ENCODE data around the gene GRM7. TPM values are rescaled to one million over a fixed set of nuclear protein-coding genes. Genes with fewer than 3 reads are reported as not detected.
A peak's percentile ranks its signal among the peaks of the same experiment; 100 is the strongest.

Gene GRM7
- total and polyA plus RNA-seq, 2 donors (not counting 1 experiment from before 2014, with no cell fraction given): not detected

DNA sequence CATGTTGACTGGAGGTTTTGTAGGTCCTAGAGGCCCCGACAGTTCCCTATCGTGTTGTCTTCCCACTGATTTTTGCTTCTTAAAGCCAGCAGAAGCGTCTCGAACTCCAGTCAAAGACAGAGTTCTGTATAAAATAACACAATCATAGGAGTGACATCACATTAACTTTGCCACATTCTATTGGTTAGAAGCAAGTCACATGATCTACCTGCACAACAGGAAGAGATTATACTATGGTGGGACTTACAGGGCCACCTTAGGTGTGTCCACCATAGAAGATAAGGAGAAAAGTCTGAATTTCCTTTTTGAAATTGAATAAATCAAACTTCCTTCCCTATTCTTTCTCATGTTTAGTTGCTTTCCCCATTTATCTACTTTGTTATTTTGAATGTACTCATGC lies 365.5 kb downstream of the GRM7 start:
- Mint-ChIP-seq H3K9me3 (ENCODE audit: insufficient read depth) (no peaks in the 10 kb centered on the region), H3K27me3 (no peaks in the 10 kb centered on the region), H3K4me3 (no peak overlapping the region), H3K27ac (no peak overlapping the region), H3K4me1 (no peaks in the 10 kb centered on the region)
- no peak overlapping the region for H3K9ac ChIP-seq (ENCODE audit: low read length)
- H4K20me1 ChIP-seq (ENCODE audit: control insufficient read depth, insufficient read depth, low read length, poor library complexity, severe bottlenecking): no peaks in the 10 kb centered on the region
- H2AFZ ChIP-seq (ENCODE audit: insufficient read depth, low read depth, low read length, poor library complexity, severe bottlenecking): no peak overlapping the region
- no peak for TF ChIP-seq EZH2 (IDR thresholded peaks at IDR 0.05; ENCODE audit: borderline replicate concordance, insufficient read depth, low read depth, low read length, poor library complexity, severe bottlenecking)
- TF ChIP-seq, protein P1, sequence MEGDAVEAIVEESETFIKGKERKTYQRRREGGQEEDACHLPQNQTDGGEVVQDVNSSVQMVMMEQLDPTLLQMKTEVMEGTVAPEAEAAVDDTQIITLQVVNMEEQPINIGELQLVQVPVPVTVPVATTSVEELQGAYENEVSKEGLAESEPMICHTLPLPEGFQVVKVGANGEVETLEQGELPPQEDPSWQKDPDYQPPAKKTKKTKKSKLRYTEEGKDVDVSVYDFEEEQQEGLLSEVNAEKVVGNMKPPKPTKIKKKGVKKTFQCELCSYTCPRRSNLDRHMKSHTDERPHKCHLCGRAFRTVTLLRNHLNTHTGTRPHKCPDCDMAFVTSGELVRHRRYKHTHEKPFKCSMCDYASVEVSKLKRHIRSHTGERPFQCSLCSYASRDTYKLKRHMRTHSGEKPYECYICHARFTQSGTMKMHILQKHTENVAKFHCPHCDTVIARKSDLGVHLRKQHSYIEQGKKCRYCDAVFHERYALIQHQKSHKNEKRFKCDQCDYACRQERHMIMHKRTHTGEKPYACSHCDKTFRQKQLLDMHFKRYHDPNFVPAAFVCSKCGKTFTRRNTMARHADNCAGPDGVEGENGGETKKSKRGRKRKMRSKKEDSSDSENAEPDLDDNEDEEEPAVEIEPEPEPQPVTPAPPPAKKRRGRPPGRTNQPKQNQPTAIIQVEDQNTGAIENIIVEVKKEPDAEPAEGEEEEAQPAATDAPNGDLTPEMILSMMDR (IDR thresholded peaks at IDR 0.05): no peak
- H3K27me3 ChIP-seq (replicated peaks in 1 of 4; ENCODE audit: control extremely low read depth in 1 of 4, control insufficient read depth in 3 of 4, insufficient read depth in 4 of 4, low read length in 3 of 4): no peaks in the 10 kb centered on the region
- no peaks in the 10 kb centered on the region for H3K79me2 ChIP-seq (ENCODE audit: control insufficient read depth, insufficient read depth, low read length)
- CTCF ChIA-PET: no interaction called here
- H3K36me3 ChIP-seq (replicated peaks in 1 of 2; ENCODE audit: control extremely low read depth in 1 of 2, control insufficient read depth in 1 of 2, extremely low read depth in 1 of 2, insufficient read depth in 2 of 2, low read length in 1 of 2): no peaks in the 10 kb centered on the region
- H3K4me2 ChIP-seq (replicated peaks; ENCODE audit: low read depth, low read length, poor library complexity, severe bottlenecking): no peak overlapping the region
- H3K9me3 ChIP-seq (ENCODE audit: control extremely low read depth in 1 of 3, control insufficient read depth in 2 of 3, insufficient read depth in 1 of 3, low read length in 2 of 3): no peaks in the 10 kb centered on the region
- intact Hi-C loops (cut with micrococcal nuclease): no loop called here
- no peak for DNase-seq
- WGBS (ENCODE audit: insufficient coverage): 100% methylated on average over 1 of the region's 4 CpGs
- POLR2A ChIA-PET: no interaction called here
- ATAC-seq (ENCODE audit: low read depth): no peak
- H3K4me1 ChIP-seq (ENCODE audit: control insufficient read depth in 2 of 2, insufficient read depth in 2 of 2, low read length in 2 of 2): no peaks in the 10 kb centered on the region
- H3K4me3 ChIP-seq (ENCODE audit: control extremely low read depth in 1 of 5, extremely low read depth in 1 of 5, insufficient read depth in 1 of 5, low read depth in 2 of 5, low read length in 4 of 5): no peak overlapping the region
- H3K27ac ChIP-seq (ENCODE audit: low read length in 2 of 2): no peak overlapping the region

- Histone ChIP-seq H3K9ac (ENCODE audit: low read length) (no peak overlapping the region), H3K36me3 (replicated peaks in 1 of 2; ENCODE audit: control extremely low read depth in 1 of 2, control insufficient read depth in 1 of 2, extremely low read depth in 1 of 2, insufficient read depth in 2 of 2, low read length in 1 of 2) (no peaks in the 10 kb centered on the region), H2AFZ (ENCODE audit: insufficient read depth, low read depth, low read length, poor library complexity, severe bottlenecking) (no peak overlapping the region), H3K27me3 (replicated peaks in 1 of 4; ENCODE audit: control extremely low read depth in 1 of 4, control insufficient read depth in 3 of 4, insufficient read depth in 4 of 4, low read length in 3 of 4) (no peaks in the 10 kb centered on the region), H3K4me1 (ENCODE audit: control insufficient read depth in 2 of 2, insufficient read depth in 2 of 2, low read length in 2 of 2) (no peaks in the 10 kb centered on the region), H3K79me2 (ENCODE audit: control insufficient read depth, insufficient read depth, low read length) (no peaks in the 10 kb centered on the region), H3K4me2 (replicated peaks; ENCODE audit: low read depth, low read length, poor library complexity, severe bottlenecking) (no peak overlapping the region), H4K20me1 (ENCODE audit: control insufficient read depth, insufficient read depth, low read length, poor library complexity, severe bottlenecking) (no peaks in the 10 kb centered on the region), H3K9me3 (ENCODE audit: control extremely low read depth in 1 of 3, control insufficient read depth in 2 of 3, insufficient read depth in 1 of 3, low read length in 2 of 3) (peaks cover 0 to 3% (median 0%) of the 10 kb centered on the region in 3 donors), H3K27ac (ENCODE audit: low read length in 2 of 2) (no peak overlapping the region), H3K4me3 (ENCODE audit: control extremely low read depth in 1 of 5, extremely low read depth in 1 of 5, insufficient read depth in 1 of 5, low read depth in 2 of 5, low read length in 4 of 5) (no peak overlapping the region)
- Mint-ChIP-seq H3K4me1 (no peaks in the 10 kb centered on the region), H3K9me3 (ENCODE audit: insufficient read depth) (peaks cover 7% of the 10 kb centered on the region), H3K27me3 (no peaks in the 10 kb centered on the region), H3K4me3 (no peak overlapping the region), H3K27ac (no peak overlapping the region)
- intact Hi-C loops (cut with micrococcal nuclease): no loop called here
- WGBS (ENCODE audit: insufficient coverage): no CpG with 5 or more reads among the region's 1 CpG
- ChIA-PET POLR2A (no interaction called here), CTCF (no interaction called here)
- ATAC-seq (ENCODE audit: low read depth): no peak
- no peak for TF ChIP-seq EZH2 (IDR thresholded peaks at IDR 0.05; ENCODE audit: borderline replicate concordance, insufficient read depth, low read depth, low read length, poor library complexity, severe bottlenecking)
- TF ChIP-seq, protein P1 (IDR thresholded peaks at IDR 0.05): peak; percentile 11
- no peak for DNase-seq
Observed at GRCh38 chr3:7238565-7239295, 377.8 kb downstream of the GRM7 start.
